GM12891 (cell line): ENCODE data around the gene SRXN1.

ENCODE experiments used
- POLR2A ChIP-seq: IDR thresholded peaks from 2 replicates; pipeline ENCODE4 v1.6.1; 2011; ENCODE audit warnings: low read depth, low read length, control low read depth
- POLR2AphosphoS5 ChIP-seq: IDR thresholded peaks from 2 replicates; pipeline ENCODE4 v1.6.1; 2011; ENCODE audit warnings: low read depth, low read length, control low read depth

- TF ChIP-seq POLR2A (no peak), POLR2AphosphoS5 (no peak)
Observed at GRCh38 chr20:663315-664090, 10.5 kb upstream of the SRXN1 start.
